Ishikawa (cell line): Measurements from ENCODE around the gene KIAA0825.

ENCODE experiments used
- CEBPB ChIP-seq: IDR thresholded peaks from 2 replicates; pipeline ENCODE4 v1.6.1; 2012
- CREB1 ChIP-seq: IDR thresholded peaks from 2 replicates; pipeline ENCODE4 v1.6.1; 2012; ENCODE audit warnings: low read depth
- EGR1 ChIP-seq: IDR thresholded peaks from 2 replicates; pipeline ENCODE4 v1.6.1; 2012
- EP300 ChIP-seq: IDR thresholded peaks from 2 replicates; pipeline ENCODE4 v1.6.1; 2012; ENCODE audit warnings: borderline replicate concordance
- FOXM1 ChIP-seq: IDR thresholded peaks from 2 replicates; pipeline ENCODE4 v1.6.1; 2012; ENCODE audit warnings: low read depth, borderline replicate concordance
- MAX ChIP-seq: IDR thresholded peaks from 2 replicates; pipeline ENCODE4 v1.6.1; 2012
- NFIC ChIP-seq: IDR thresholded peaks from 2 replicates; pipeline ENCODE4 v1.6.1; 2012
- REST ChIP-seq: IDR thresholded peaks from 2 replicates; pipeline ENCODE4 v1.6.1; 2012; ENCODE audit warnings: low read depth, mild to moderate bottlenecking
- TAF1 ChIP-seq: IDR thresholded peaks from 2 replicates; pipeline ENCODE4 v1.6.1; 2012; ENCODE audit warnings: low read depth, mild to moderate bottlenecking
- YY1 ChIP-seq: IDR thresholded peaks from 2 replicates; pipeline ENCODE4 v1.6.1; 2012; ENCODE audit warnings: low read depth
- ZBTB7A ChIP-seq: IDR thresholded peaks from 2 replicates; pipeline ENCODE4 v1.6.1; 2012; ENCODE audit warnings: low read depth

GRCh38 chr5:94281236-94281801, 337.1 kb downstream of the KIAA0825 start:
- TF ChIP-seq EP300 = no peak
- TF ChIP-seq EGR1 = no peak
- TF ChIP-seq TAF1 = no peak
- no peak for TF ChIP-seq NFIC
- TF ChIP-seq MAX = no peak
- no peak for TF ChIP-seq ZBTB7A
- no peak for TF ChIP-seq REST
- no peak for TF ChIP-seq CREB1
- TF ChIP-seq CEBPB = no peak
- no peak for TF ChIP-seq FOXM1
- no peak for TF ChIP-seq YY1
